K562 (cell line): ENCODE results near the gene TMC6. TPM values are rescaled to one million over a fixed set of nuclear protein-coding genes. Genes with fewer than 3 reads are reported as not detected.
A peak's percentile ranks its signal among the peaks of the same experiment; 100 is the strongest.

ENCODE experiments used
- CBX2 ChIP-seq: fragments of 200-600 bp; sonication (generic); IDR thresholded peaks from one replicate; pipeline ENCODE4 v1.6.1; 2012; ENCODE audit warnings: mild to moderate bottlenecking, low read length, inconsistent platforms; ENCODE audit not compliant: insufficient read depth, poor library complexity, severe bottlenecking
- DLX4 ChIP-seq: fragments of 250-450 bp; sonication (Bioruptor Pico); IDR thresholded peaks from 2 replicates; pipeline ENCODE4 v1.6.1; 2021; ENCODE audit warnings: mild to moderate bottlenecking
- DMBX1 ChIP-seq: fragments of 250-450 bp; sonication (Bioruptor Pico); IDR thresholded peaks from 2 replicates; pipeline ENCODE4 v1.8.0; 2022; ENCODE audit warnings: inconsistent platforms, mild to moderate bottlenecking, moderate library complexity, borderline replicate concordance
- HDAC3 ChIP-seq: fragments of 450-650 bp; IDR thresholded peaks from 2 replicates; pipeline ENCODE4 v1.6.1; 2018; ENCODE audit warnings: borderline replicate concordance, mild to moderate bottlenecking, moderate library complexity; ENCODE audit not compliant: partially characterized antibody
- HMGN3 ChIP-seq: IDR thresholded peaks from 2 replicates; pipeline ENCODE4 v1.6.1; 2011; ENCODE audit warnings: borderline replicate concordance, low read depth, mild to moderate bottlenecking, mixed read lengths, low read length; ENCODE audit not compliant: insufficient read length; ENCODE audit errors: extremely low read depth
- HNRNPK ChIP-seq: fragments of 200-400 bp; formaldehyde crosslinking; IDR thresholded peaks from one replicate; pipeline ENCODE4 v1.6.1; 2018; ENCODE audit warnings: mild to moderate bottlenecking, low read depth, low read length; ENCODE audit not compliant: poor library complexity, severe bottlenecking
- MCM3 ChIP-seq: fragments of 450-650 bp; IDR thresholded peaks from 2 replicates; pipeline ENCODE4 v1.6.1; 2016
- NCOR1 ChIP-seq: fragments of 450-650 bp; IDR thresholded peaks from 2 replicates; pipeline ENCODE4 v1.6.1; 2016; ENCODE audit warnings: mild to moderate bottlenecking, moderate library complexity
- NFIC ChIP-seq: fragments of 450-650 bp; IDR thresholded peaks from 2 replicates; pipeline ENCODE4 v1.6.1; 2017; ENCODE audit warnings: mild to moderate bottlenecking, inconsistent platforms
- POLR2AphosphoS5 ChIP-seq: IDR thresholded peaks from 2 replicates; pipeline ENCODE4 v1.6.1; 2011; ENCODE audit warnings: mild to moderate bottlenecking, low read depth, low read length, moderate library complexity; ENCODE audit not compliant: control insufficient read depth, insufficient read depth
- RAD51 ChIP-seq: fragments of 450-650 bp; IDR thresholded peaks from 2 replicates; pipeline ENCODE4 v1.7.1; 2016; ENCODE audit warnings: low read depth, mild to moderate bottlenecking, borderline replicate concordance
- RNF2 ChIP-seq: sonication (generic); IDR thresholded peaks from 2 replicates; pipeline ENCODE4 v1.6.1; 2016
- TAL1 ChIP-seq: fragments of 450-650 bp; IDR thresholded peaks from 2 replicates; pipeline ENCODE4 v1.6.1; 2016; ENCODE audit warnings: mild to moderate bottlenecking
- TCF3 ChIP-seq: sonication (generic); formaldehyde crosslinking; IDR thresholded peaks from 2 replicates; pipeline ENCODE4 v1.4.0; 2020; ENCODE audit warnings: mild to moderate bottlenecking, missing genetic modification reagents
- U2AF1 ChIP-seq: fragments of 200-400 bp; formaldehyde crosslinking; optimal IDR thresholded peaks from 2 replicates; pipeline ENCODE3; 2017; ENCODE audit warnings: mild to moderate bottlenecking, low read depth, low read length, moderate library complexity
- polyA plus RNA-seq, 8 experiments: library from polyadenylated mRNA; depleted of rRNA in 4 of 8; stranded (reverse) in 5 of 8; unstranded in 3 of 8; fragments of >200 nt; fragmentation: Nextera tagmentation in 2 of 8; fragmentation: Illumina TruSeq in 1 of 8; extraction: Ambion mirVana in 2 of 8; extraction: Trizol in 1 of 8; gene quantifications; 2 replicates each; pipeline versions ENCODE4 v1.2.1 to v1.2.3, GENCODE V29; 2011 to 2014; ENCODE audit warnings: inconsistent platforms in 1 of 8, missing spikeins in 1 of 8
- total RNA-seq, 7 experiments: library from RNA; depleted of rRNA in 6 of 7; stranded (reverse); fragments of >200 nt in 6 of 7; fragmentation: Illumina TruSeq in 2 of 7; extraction: Trizol in 2 of 7; gene quantifications; 2 replicates each; pipeline versions ENCODE4 v1.2.1 to v1.2.3, GENCODE V29; 2011 to 2021; ENCODE audit warnings: low replicate concordance in 1 of 7
- TF ChIP-seq, protein P1 (sequence below): fragments of 200-400 bp; formaldehyde crosslinking; IDR thresholded peaks from 2 replicates; pipeline ENCODE4 v1.6.1; 2017; ENCODE audit warnings: mild to moderate bottlenecking, low read depth, low read length, moderate library complexity
- TF ChIP-seq, protein P2 (sequence below): sonication (generic); IDR thresholded peaks from 2 replicates; pipeline ENCODE4 v1.6.1; 2016

Gene TMC6
- total and polyA plus RNA-seq, 9 of the 15 experiments (the other 6 are each of a cell fraction or from before 2014, with no cell fraction given): 4.1 to 351 (median 66.9) TPM

GRCh38 chr17:78130090-78130436 is 1.5 kb upstream of the TMC6 start (continued):
- no peak for TF ChIP-seq HNRNPK
- TF ChIP-seq, protein P1, sequence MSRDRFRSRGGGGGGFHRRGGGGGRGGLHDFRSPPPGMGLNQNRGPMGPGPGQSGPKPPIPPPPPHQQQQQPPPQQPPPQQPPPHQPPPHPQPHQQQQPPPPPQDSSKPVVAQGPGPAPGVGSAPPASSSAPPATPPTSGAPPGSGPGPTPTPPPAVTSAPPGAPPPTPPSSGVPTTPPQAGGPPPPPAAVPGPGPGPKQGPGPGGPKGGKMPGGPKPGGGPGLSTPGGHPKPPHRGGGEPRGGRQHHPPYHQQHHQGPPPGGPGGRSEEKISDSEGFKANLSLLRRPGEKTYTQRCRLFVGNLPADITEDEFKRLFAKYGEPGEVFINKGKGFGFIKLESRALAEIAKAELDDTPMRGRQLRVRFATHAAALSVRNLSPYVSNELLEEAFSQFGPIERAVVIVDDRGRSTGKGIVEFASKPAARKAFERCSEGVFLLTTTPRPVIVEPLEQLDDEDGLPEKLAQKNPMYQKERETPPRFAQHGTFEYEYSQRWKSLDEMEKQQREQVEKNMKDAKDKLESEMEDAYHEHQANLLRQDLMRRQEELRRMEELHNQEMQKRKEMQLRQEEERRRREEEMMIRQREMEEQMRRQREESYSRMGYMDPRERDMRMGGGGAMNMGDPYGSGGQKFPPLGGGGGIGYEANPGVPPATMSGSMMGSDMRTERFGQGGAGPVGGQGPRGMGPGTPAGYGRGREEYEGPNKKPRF: no peak
- TF ChIP-seq NFIC: no peak
- peak; percentile 45; the same call in 1 of the 2 replicates for TF ChIP-seq POLR2AphosphoS5
- peak; percentile 63 for TF ChIP-seq TCF3 (CRISPR knock-in tag)
- no peak for TF ChIP-seq HMGN3
- TF ChIP-seq CBX2: no peak
- TF ChIP-seq RNF2: 0 out of 2 replicates have a peak, but pooled peaks have one; percentile 27
- TF ChIP-seq NCOR1: peak; percentile 63
- TF ChIP-seq MCM3: no peak
- TF ChIP-seq, protein P2, sequence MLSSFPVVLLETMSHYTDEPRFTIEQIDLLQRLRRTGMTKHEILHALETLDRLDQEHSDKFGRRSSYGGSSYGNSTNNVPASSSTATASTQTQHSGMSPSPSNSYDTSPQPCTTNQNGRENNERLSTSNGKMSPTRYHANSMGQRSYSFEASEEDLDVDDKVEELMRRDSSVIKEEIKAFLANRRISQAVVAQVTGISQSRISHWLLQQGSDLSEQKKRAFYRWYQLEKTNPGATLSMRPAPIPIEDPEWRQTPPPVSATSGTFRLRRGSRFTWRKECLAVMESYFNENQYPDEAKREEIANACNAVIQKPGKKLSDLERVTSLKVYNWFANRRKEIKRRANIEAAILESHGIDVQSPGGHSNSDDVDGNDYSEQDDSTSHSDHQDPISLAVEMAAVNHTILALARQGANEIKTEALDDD: peak; percentile 10; the same call in 1 of the 2 replicates
- TF ChIP-seq TAL1: no peak
- no peak for TF ChIP-seq U2AF1
- TF ChIP-seq DMBX1 (CRISPR knock-in tag): peak; percentile 81
- TF ChIP-seq RAD51: no peak
- no peak for TF ChIP-seq HDAC3
- no peak for TF ChIP-seq DLX4 (CRISPR knock-in tag)
